Mucosa of gallbladder (tissue), 1 donor: ENCODE measurements around the gene SLC7A6OS. TPM values are rescaled to one million over a fixed set of nuclear protein-coding genes. Genes with fewer than 3 reads are reported as not detected.

ENCODE experiments used
- DNase-seq: peaks from one replicate; pipeline ENCODE4 v3.0.0-alpha.2; 2020; ENCODE audit warnings: low spot score
- total RNA-seq: library from RNA; stranded (reverse); gene quantifications from one replicate; pipeline ENCODE4 v1.2.1, GENCODE V29; 2021
- donor health status: DM: no; HTN: no; CAD: no.

Gene SLC7A6OS
- total RNA-seq, 1 donor from 2014 or later, result 15.6 TPM

- DNase-seq, result no peak
Measured at GRCh38 chr16:68344252-68344651, 33.5 kb upstream of the SLC7A6OS start.

GRCh38 chr16:68343137-68343536 is 32.4 kb upstream of the SLC7A6OS start:
- no peak for DNase-seq

- DNase-seq, result no peak
Measured at GRCh38 chr16:68342620-68343019, 31.9 kb upstream of the SLC7A6OS start.

- no peak for DNase-seq
Measured at GRCh38 chr16:68339214-68339613, 28.5 kb upstream of the SLC7A6OS start.

DNA sequence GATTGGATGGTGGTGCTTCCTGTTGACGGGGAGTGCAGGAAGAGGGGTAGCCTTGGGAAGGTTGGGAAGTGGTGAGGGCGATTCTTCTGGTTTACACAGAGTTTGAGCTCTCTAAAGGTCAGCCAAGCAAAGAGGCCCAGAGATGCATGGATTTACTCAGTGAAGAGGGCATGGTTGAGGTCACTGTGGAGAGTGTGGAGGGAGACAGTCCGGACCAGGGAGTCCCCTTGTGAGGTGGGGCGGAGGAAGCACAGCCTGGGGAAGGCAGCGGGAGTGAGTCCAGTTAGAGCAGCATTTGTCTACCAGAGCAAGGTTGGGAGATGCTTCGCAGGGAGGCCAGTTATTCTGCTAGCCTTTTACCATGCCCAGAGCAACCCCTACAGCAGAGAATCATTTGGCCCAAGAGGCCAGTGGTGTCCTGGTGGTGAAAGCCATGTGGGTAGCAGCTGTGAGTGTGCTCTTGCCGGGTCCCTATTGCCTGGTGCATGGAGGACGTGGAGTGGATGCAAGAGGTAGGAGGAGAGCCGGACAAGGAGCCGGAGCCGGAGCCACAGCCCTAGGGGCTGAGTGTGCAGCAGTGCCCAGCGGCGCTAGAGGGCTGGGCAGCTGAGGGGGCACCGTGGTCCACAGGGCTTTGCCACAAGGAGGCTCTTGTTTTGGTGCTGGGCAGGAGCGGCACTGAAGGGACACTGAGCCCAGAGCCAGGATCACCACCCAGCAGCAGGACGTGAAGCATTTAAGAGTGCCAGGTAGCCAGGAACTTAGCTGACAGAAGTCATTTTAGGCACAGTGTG is 27.8 kb upstream of the SLC7A6OS start:
- no peak for DNase-seq

- no peak for DNase-seq
Measured at GRCh38 chr16:68335175-68335574, 24.4 kb upstream of the SLC7A6OS start.

DNA sequence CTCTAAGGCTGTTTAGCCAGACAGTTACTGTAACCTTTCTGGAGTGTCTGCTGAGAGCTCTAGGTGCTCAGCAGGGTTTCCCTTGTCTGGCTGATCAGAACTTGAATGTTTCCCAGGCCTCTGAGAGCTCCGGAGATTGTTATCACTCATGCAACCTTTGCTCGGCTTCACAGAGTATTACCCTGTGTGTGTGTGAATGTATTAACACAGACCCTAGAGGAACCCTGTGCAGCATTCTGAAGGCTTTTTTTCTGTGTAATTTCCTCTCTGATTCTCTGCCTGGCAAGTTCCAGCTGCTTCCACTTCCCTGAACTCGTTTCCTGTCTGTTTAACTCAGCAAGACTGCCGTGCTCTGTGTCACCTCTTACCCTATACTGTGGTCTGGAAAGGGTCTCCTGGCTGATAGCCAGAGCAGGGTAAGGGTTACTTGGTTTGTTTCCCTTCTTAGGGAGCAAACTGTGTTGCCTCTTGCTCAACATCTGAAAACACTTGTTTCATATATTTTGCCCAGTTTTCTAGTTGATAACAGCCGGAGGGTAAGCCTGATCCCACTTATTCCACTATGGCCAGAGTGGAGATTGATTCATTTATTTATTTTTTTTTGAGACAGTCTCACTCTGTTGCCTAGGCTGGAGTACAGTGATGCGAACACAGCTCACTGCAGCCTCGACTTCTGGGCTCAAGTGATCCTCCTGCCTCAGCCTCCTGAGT is 21.8 kb upstream of the SLC7A6OS start:
- peak; percentile 49 for DNase-seq

DNA sequence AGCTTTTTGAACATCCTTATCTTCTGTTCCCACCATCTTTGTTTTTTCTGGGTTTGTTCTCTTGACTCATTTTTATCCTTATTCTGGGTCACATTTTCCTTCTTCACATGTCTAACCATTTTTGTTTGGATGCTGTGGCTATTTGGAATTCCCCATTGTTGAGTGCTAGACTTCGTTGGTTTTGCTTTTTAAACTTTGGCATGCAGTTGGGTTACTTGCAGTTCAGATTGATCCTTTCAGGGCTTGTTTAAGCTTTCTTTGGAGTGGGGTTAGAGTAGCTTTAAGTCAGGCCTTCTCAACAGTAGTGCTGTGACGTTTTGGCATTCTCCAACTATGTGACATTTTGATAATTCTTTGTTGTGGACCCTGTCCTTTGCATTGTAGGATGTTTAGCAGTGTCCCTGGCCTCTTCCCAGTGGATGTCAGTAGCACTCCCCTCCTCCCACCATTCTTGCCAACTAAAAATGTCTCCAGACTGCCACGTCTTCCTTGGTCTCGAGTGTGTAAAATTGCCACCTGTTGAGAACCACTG is 21.2 kb upstream of the SLC7A6OS start:
- DNase-seq, result no peak

DNA sequence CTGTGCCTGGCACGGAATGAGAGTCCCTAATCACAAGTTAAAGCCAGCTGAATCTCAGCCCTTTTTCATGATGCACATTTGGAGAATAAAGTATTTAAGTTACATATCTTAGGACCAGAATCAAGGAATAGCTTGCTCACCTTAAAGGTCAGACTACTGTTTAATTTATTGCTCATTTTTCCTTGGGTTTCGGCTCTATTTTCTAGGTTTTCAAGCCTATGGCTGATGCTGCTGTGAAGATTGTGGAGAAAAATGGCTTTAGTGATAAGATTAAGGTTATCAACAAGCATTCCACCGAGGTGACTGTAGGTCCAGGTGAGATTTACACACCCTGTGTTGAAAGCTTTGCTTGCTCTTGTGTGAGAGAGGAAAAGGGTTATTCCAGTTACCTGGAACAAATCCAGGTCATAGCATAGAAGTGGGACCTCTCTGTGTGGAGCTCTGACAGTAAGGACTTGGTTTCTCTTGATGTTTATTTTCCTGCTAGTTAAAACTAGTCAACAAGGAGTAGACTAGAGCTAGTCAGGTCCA is 18.2 kb upstream of the SLC7A6OS start:
- DNase-seq, result no peak

DNA sequence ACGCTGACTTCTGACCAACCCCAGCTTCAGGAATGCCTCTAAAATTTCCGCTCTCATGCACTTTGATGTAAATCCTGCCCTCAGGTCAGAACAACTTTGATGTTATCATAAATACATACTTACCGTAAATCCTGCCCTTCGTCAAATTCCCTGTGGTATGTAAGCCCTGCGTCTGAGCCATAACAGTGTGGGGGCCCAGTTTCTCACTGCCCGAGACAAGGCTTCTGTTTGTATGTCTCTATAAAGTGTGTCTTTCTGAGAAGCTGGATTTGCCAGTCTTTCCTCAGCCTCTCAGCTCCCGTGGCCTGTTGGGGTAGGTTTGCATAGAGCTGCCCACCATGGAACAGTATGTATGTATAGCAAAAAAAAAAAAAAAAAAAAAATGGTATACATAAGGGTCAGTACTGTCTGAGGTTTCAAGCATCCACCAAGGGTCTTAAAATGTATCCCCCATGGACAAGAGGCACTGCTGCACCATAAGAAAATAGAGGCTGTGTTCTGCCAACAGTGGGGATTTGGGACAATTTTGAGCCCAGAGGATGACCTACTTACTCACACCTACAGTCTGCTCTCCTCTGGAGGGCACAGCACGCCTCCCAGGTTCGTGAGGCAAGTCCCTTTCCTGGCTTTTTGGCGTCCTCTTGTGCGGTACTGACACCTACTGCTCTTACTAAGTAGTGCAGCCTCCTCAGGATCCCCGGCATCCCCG is 17.6 kb upstream of the SLC7A6OS start:
- DNase-seq, result peak; percentile 77

GRCh38 chr16:68324780-68325357 is 14.1 kb upstream of the SLC7A6OS start:
- no peak for DNase-seq

- DNase-seq, result no peak
Measured at GRCh38 chr16:68324336-68324735, 13.6 kb upstream of the SLC7A6OS start.

GRCh38 chr16:68319185-68319908 is 8.6 kb upstream of the SLC7A6OS start:
- DNase-seq, result no peak

DNA sequence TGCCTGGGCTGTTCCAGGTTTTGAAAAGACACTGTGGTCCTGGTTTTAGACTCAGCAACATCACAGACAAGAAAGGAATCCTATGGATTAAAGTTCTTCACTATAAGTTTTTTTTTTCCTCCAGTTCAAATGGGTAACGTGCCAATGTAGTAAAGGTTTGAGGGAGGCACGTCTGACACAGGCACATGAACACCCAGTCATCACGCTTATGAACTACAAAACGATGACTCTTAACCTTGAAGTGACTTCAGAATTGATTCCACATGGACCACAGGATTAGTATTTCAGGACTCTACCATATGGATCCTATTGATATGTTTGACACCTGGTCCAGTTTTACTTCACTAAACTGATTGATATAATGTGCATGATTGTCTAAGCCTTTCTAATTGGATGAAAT is 2.4 kb upstream of the SLC7A6OS start:
- no peak for DNase-seq

DNA sequence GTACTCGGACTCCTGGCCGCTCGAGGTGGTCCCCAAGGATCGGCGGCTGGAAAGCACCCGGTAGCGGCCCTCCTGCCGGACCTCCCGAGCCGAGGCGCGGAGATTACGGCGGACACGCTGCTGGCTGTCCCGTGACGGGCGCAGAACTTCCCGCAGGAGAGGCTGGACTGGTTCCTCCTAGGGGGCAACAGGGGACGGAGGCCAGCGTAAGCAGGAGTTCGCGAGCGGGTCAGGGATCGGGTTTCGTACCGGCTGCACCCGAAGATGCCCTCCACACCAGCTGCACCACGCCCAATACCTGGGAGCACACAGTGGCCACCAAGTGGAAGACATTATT is 341 bp downstream of the SLC7A6OS start:
- no peak for DNase-seq

- DNase-seq, result no peak
Measured at GRCh38 chr16:68309799-68310198, 947 bp downstream of the SLC7A6OS start.

- no peak for DNase-seq
Measured at GRCh38 chr16:68306633-68307032, 4.1 kb downstream of the SLC7A6OS start.

- DNase-seq, result no peak
Measured at GRCh38 chr16:68300734-68301459, 9.8 kb downstream of the SLC7A6OS start.

DNA sequence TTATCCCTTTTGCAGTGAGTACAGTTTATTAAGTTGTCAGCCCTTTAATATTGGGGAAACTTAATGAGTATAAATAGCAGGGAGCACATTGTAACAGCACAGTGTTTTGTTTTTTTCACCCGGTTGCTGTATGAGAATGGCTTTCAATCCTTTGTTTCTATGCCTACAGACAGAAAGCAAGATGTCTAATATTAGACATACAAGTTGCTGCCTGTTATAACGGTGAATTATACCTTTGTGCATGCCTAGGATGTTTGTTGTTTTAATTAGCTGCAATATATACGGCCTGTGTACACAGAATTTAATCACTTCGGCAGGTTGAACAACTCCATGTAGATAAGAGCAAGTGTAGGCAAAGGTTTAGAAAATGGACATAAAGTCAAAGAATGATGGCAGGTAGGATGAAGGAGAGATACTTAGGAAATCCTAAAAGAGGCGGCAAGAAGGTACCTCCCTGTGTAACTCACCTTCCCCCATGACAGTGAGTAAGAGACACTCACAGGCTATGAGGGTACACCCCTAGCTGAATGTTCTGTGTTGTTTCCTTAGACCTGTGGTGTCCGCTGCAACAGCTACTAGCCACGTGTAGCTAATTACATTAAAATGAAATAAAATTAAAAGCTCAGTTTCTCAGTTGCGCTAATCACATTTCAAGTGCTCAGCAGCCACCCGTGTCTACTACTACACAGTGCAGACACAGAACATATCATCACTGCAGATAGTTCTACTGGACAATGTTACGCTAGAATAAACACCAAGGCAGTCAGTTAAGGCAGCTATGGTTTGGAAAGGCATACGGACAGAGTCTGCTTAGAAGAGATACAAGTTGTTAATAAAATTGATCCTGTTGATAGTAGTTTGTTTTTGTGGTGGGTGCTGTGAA is 10.9 kb downstream of the SLC7A6OS start:
- DNase-seq, result no peak
